A549 (cell line): ENCODE data around the gene BNIPL. TPM values are rescaled to one million over a fixed set of nuclear protein-coding genes. Genes with fewer than 3 reads are reported as not detected.

Experiments used
- ATAC-seq, 2 experiments: fragments of 200-7000 bp in 1 of 2; fragments of >200 bp in 1 of 2; cut with Nextera tagmentation in 1 of 2; cut with Tn5 transposase in 1 of 2; 3 replicates each; pipeline versions ENCODE4 v1.8.0 to v1.9.1; 2018 to 2020; ENCODE audit warnings: mild to moderate bottlenecking in 1 of 2, moderate library complexity in 1 of 2
- CTCF ChIA-PET: fragments of 300-600 bp; sonication (Branson Sonifier 250); formaldehyde crosslinking; extraction: SDS; loops from one replicate; lab custom pipeline; 2021; ENCODE audit warnings: antibody characterized with exemption, inconsistent platforms; lab: Yijun Ruan, JAX
- POLR2A ChIA-PET: fragments of 350-600 bp; formaldehyde crosslinking; extraction: SDS; loops from one replicate; lab custom pipeline; 2021; ENCODE audit warnings: antibody characterized with exemption, inconsistent platforms; lab: Yijun Ruan, JAX
- DNase-seq, 2 experiments: peaks; one replicate each; pipeline versions ENCODE4 v3.0.0 to v3.0.0-alpha.2; 2011 to 2016; ENCODE audit warnings: low read depth in 1 of 2, low spot score in 1 of 2
- FAIRE-seq: peaks from 2 replicates; lab custom pipeline; 2011; peaks lifted over from hg19 to GRCh38; lab: Jason Lieb, UNC
- H3K27ac ChIP-seq, 2 experiments: fragments of >200 bp; sonication (Bioruptor Twin); formaldehyde crosslinking; 3 replicates each; pipeline ENCODE4 v1.5.1; 2016 to 2017
- H3K4me1 ChIP-seq: fragments of >200 bp; sonication (Bioruptor Twin); formaldehyde crosslinking; 3 replicates; pipeline ENCODE4 v1.6.1; 2016
- H3K4me2 ChIP-seq: fragments of >200 bp; sonication (Bioruptor Twin); formaldehyde crosslinking; 3 replicates; pipeline ENCODE4 v1.6.1; 2016
- H3K4me3 ChIP-seq: fragments of >200 bp; sonication (Bioruptor Twin); formaldehyde crosslinking; 3 replicates; pipeline ENCODE4 v1.5.1; 2016
- H3K9me3 ChIP-seq: fragments of >200 bp; sonication (Bioruptor Twin); formaldehyde crosslinking; 3 replicates; pipeline ENCODE4 v1.6.1; 2016
- CBX2 ChIP-seq: fragments of 200-600 bp; sonication (generic); IDR thresholded peaks from 2 replicates; pipeline ENCODE4 v1.6.1; 2016; ENCODE audit warnings: low read depth, mild to moderate bottlenecking, borderline replicate concordance
- CEBPB ChIP-seq, 2 experiments: fragments of >200 bp in 1 of 2; sonication (Bioruptor Twin) in 1 of 2; formaldehyde crosslinking in 1 of 2; IDR thresholded peaks; 2 replicates each; pipeline ENCODE4 v1.6.1; 2012 to 2016
- CHD2 ChIP-seq: fragments of 150-350 bp; IDR thresholded peaks from 2 replicates; pipeline ENCODE4 v1.6.1; 2014; ENCODE audit warnings: low read length; ENCODE audit not compliant: partially characterized antibody
- CHD4 ChIP-seq: fragments of 200-600 bp; sonication (generic); IDR thresholded peaks from 2 replicates; pipeline ENCODE4 v1.6.1; 2016; ENCODE audit warnings: antibody characterized with exemption, mild to moderate bottlenecking, borderline replicate concordance
- CTCF ChIP-seq: fragments of >200 bp; sonication (Bioruptor Twin); formaldehyde crosslinking; IDR thresholded peaks from 3 replicates; pipeline ENCODE4 v1.5.1; 2016
- FOXS1 ChIP-seq: fragments of 250-450 bp; sonication (Bioruptor Pico); IDR thresholded peaks from 2 replicates; pipeline ENCODE4 v1.5.0; 2020; ENCODE audit warnings: mild to moderate bottlenecking, moderate library complexity
- GATA3 ChIP-seq: IDR thresholded peaks from 2 replicates; pipeline ENCODE4 v1.6.1; 2012; ENCODE audit warnings: borderline replicate concordance
- HOXA7 ChIP-seq: fragments of 250-450 bp; sonication (Bioruptor Pico); IDR thresholded peaks from 2 replicates; pipeline ENCODE4 v1.5.0; 2020; ENCODE audit warnings: mild to moderate bottlenecking, moderate library complexity
- HOXB5 ChIP-seq: fragments of 250-450 bp; sonication (Bioruptor Pico); IDR thresholded peaks from 2 replicates; pipeline ENCODE4 v1.5.0; 2020; ENCODE audit warnings: mild to moderate bottlenecking, moderate library complexity
- JUN ChIP-seq, 2 experiments: fragments of >200 bp; sonication (Bioruptor Twin); formaldehyde crosslinking; IDR thresholded peaks; 2 replicates in 1 of 2; 3 replicates in 1 of 2; pipeline ENCODE4 v1.6.1; 2016 to 2017
- KDM1A ChIP-seq: fragments of 200-600 bp; sonication (generic); IDR thresholded peaks from 2 replicates; pipeline ENCODE4 v1.6.1; 2016; ENCODE audit warnings: low read depth, mild to moderate bottlenecking
- KDM5A ChIP-seq: fragments of 200-600 bp; sonication (generic); IDR thresholded peaks from 2 replicates; pipeline ENCODE4 v1.6.1; 2016; ENCODE audit warnings: antibody characterized with exemption, mild to moderate bottlenecking
- MAZ ChIP-seq: fragments of 150-350 bp; IDR thresholded peaks from 2 replicates; pipeline ENCODE4 v1.6.1; 2014; ENCODE audit warnings: antibody characterized with exemption, low read depth, low read length, borderline replicate concordance
- MYC ChIP-seq: IDR thresholded peaks from 2 replicates; pipeline ENCODE4 v1.6.1; 2012; ENCODE audit warnings: mild to moderate bottlenecking, inconsistent platforms, low read length, improper control_type of control experiment, borderline replicate concordance
- NPAS2 ChIP-seq: fragments of 250-450 bp; sonication (Bioruptor Pico); IDR thresholded peaks from 2 replicates; pipeline ENCODE4 v1.8.0; 2022; ENCODE audit warnings: mild to moderate bottlenecking, moderate library complexity, borderline replicate concordance
- NR3C1 ChIP-seq: fragments of >200 bp; sonication (Bioruptor Twin); formaldehyde crosslinking; IDR thresholded peaks from 3 replicates; pipeline ENCODE4 v1.6.1; 2017
- PBX3 ChIP-seq: IDR thresholded peaks from 2 replicates; pipeline ENCODE4 v1.6.1; 2012
- POLR2A ChIP-seq: IDR thresholded peaks from 2 replicates; pipeline ENCODE4 v1.6.1; 2012; ENCODE audit warnings: mild to moderate bottlenecking, low read length
- RAD21 ChIP-seq, 2 experiments: fragments of >200 bp in 1 of 2; sonication (Bioruptor Twin) in 1 of 2; formaldehyde crosslinking in 1 of 2; IDR thresholded peaks in 1 of 2; conservative IDR thresholded peaks in 1 of 2; 2 replicates in 1 of 2; 3 replicates in 1 of 2; pipeline ENCODE4 v1.6.1; 2012 to 2018; ENCODE audit warnings: inconsistent platforms in 1 of 2
- RCOR1 ChIP-seq: fragments of 150-350 bp; IDR thresholded peaks from 2 replicates; pipeline ENCODE4 v1.6.1; 2014; ENCODE audit warnings: antibody characterized with exemption, low read length, low read depth
- SMC3 ChIP-seq: fragments of >200 bp; sonication (Bioruptor Twin); formaldehyde crosslinking; IDR thresholded peaks from 3 replicates; pipeline ENCODE4 v1.6.1; 2018; ENCODE audit warnings: inconsistent platforms
- SREBF2 ChIP-seq: fragments of 450-650 bp; IDR thresholded peaks from 2 replicates; pipeline ENCODE4 v1.6.1; 2014; ENCODE audit warnings: mild to moderate bottlenecking, moderate library complexity
- TFCP2L1 ChIP-seq: fragments of 250-450 bp; sonication (Bioruptor Pico); IDR thresholded peaks from 2 replicates; pipeline ENCODE4 v1.5.0; 2021; ENCODE audit warnings: mild to moderate bottlenecking
- ZC3H11A ChIP-seq: fragments of 450-650 bp; IDR thresholded peaks from 2 replicates; pipeline ENCODE4 v1.6.1; 2014; ENCODE audit warnings: antibody characterized with exemption, mild to moderate bottlenecking
- ZSCAN20 ChIP-seq: fragments of 250-450 bp; sonication (Bioruptor Pico); IDR thresholded peaks from 2 replicates; pipeline ENCODE4 v1.8.0; 2022; ENCODE audit warnings: mild to moderate bottlenecking, moderate library complexity
- WGBS: methylation state at CpG from one replicate; pipeline ENCODE4 v1.1.6; 2017; ENCODE audit errors: missing lambda C conversion rate; 5-methylcytosine and 5-hydroxymethylcytosine counted together
- polyA plus RNA-seq, 4 experiments: library from polyadenylated mRNA; depleted of rRNA in 3 of 4; stranded (reverse); fragments of >200 nt; fragmentation: RNase III in 1 of 4; extraction: RNeasy Plus Mini Kit Qiagen cat#74134 plus additional on column Dnase treatment in 1 of 4; gene quantifications; 2 replicates in 3 of 4; 3 replicates in 1 of 4; pipeline ENCODE4 v1.2.3, GENCODE V29; 2011 to 2017
- TF ChIP-seq, protein P1 (sequence below): fragments of 150-350 bp; IDR thresholded peaks from 2 replicates; pipeline ENCODE4 v1.6.1; 2014; ENCODE audit warnings: low read depth, mild to moderate bottlenecking, low read length

The BNIPL gene
- polyA plus RNA-seq, 2 of the 4 experiments (the other 2 are of a cell fraction) = 0.22 to 0.30 TPM

DNA sequence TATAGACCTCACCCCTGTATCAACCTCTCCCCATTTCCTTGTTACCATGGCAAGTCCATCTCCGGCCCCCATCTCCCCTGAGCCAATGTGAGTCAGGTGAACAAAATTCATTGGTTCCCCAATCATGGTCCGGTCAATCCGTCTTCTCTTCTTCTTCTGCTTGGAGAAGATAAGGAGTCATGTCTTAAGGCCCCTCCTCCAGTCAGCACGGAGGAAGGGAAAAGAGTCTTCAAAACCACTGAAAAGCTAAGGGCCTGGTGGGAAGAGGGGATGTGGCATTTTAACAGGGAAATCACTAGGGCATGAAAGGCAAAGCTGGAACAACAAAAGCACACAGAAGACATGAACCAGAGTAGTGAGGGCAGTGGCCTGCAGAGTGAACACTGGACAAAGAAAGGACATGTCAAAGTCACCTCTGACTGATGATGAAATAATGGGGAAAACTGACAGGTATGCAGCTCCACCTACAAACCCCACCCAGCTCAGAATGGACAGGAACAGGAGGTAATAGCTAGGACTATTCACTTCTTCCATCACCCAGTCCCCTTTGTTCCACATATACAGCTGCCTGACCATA is 18.7 kb downstream of the BNIPL start:
- no peak overlapping the region for H3K4me2 ChIP-seq
- CTCF ChIA-PET = interaction anchor here (1.2 to 2.3 kb wide), 5 partner anchors 8 to 54 kb away, joined by 3 to 7 read pairs (median 3); partner anchors contain the start of genes C1orf56 and GABPB2

DNA sequence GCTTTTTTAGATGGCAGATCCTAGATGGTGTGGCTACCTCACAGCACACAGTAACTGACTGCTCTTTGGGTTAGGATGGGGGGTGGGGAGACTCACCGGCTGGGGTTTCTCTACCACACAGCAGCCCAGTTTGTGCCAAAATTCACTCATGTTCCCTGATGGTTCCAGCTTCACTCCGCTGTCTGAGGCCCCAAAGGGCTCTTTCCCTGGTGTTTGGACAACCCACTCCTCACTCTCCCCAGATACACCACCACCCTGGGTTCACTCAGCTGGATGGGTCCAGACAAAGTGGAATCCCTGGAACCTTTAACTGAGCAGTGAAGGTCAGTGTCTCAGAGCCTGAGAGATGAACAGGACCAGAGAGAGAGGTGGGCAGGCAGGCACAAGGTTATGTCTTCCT is 19.2 kb downstream of the BNIPL start:
- Histone ChIP-seq H3K4me2 (no peak overlapping the region), H3K27ac (peak overlapping the region in 1 of 2 experiments; percentile 18; a peak in 1 of 6 replicates), H3K9me3 (no peaks in the 10 kb centered on the region), H3K4me1 (peaks cover 29% of the 10 kb centered on the region), H3K4me3 (no peak overlapping the region)
- ChIA-PET CTCF (interaction anchor here (1.2 to 2.3 kb wide), 5 partner anchors 8 to 54 kb away, joined by 3 to 7 read pairs (median 3); partner anchors contain the start of genes C1orf56 and GABPB2), POLR2A (no interaction called here)
- FAIRE-seq (no peak), DNase-seq (no peak), ATAC-seq (no peak)
- 94% methylated on average over 1 of the region's 2 CpGs for WGBS
- TF ChIP-seq POLR2A (no peak), CTCF (no peak), PBX3 (no peak), CHD2 (no peak), FOXS1 (CRISPR knock-in tag) (no peak), CBX2 (no peak), KDM5A (no peak), ZC3H11A (no peak), KDM1A (no peak), RAD21 (conservative IDR thresholded peaks at IDR 0.05 in 1 of 2, IDR thresholded peaks at IDR 0.05 in 1 of 2) (no peak), SMC3 (no peak)

More for the DNA sequence above, 18.7 kb downstream of the BNIPL start:
- H3K27ac ChIP-seq = no peak overlapping the region
- peaks cover 31% of the 10 kb centered on the region for H3K4me1 ChIP-seq
- ATAC-seq = no peak
- no peak for FAIRE-seq
- TF ChIP-seq, protein P1, sequence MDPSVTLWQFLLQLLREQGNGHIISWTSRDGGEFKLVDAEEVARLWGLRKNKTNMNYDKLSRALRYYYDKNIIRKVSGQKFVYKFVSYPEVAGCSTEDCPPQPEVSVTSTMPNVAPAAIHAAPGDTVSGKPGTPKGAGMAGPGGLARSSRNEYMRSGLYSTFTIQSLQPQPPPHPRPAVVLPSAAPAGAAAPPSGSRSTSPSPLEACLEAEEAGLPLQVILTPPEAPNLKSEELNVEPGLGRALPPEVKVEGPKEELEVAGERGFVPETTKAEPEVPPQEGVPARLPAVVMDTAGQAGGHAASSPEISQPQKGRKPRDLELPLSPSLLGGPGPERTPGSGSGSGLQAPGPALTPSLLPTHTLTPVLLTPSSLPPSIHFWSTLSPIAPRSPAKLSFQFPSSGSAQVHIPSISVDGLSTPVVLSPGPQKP = no peak
- no peak for TF ChIP-seq MYC
- TF ChIP-seq PBX3 = no peak
- TF ChIP-seq KDM5A = no peak
- no peak for TF ChIP-seq CBX2
- TF ChIP-seq, all 56 proteins: peak for 0
- DNase-seq = no peak
- POLR2A ChIA-PET = no interaction called here
- WGBS = 95% methylated on average over 4 of the region's 4 CpGs
- Histone ChIP-seq H3K9me3 (no peaks in the 10 kb centered on the region), H3K4me3 (no peak overlapping the region)

- Histone ChIP-seq H3K4me2 (peak overlapping the region; percentile 98), H3K4me3 (no peak overlapping the region), H3K9me3 (no peaks in the 10 kb centered on the region), H3K27ac (peak overlapping the region in 1 of 2 experiments; percentile 21; a peak in 1 of 6 replicates)
- CTCF ChIA-PET = interaction anchor here (1.2 to 7.8 kb wide), 3 partner anchors 9 to 18 kb away, joined by 3 to 86 read pairs (median 7); partner anchors contain the start of genes C1orf56 and GABPB2
- ATAC-seq (no peak), DNase-seq (no peak)
- POLR2A ChIA-PET = no interaction called here
- WGBS = 48% methylated on average over 2 of the region's 2 CpGs
- TF ChIP-seq KDM5A (no peak), ZSCAN20 (no peak), GATA3 (no peak), CEBPB (IDR thresholded peaks at IDR 0.05) (no peak), NPAS2 (CRISPR knock-in tag) (no peak), SREBF2 (no peak), CHD4 (no peak), MAZ (no peak), HOXA7 (CRISPR knock-in tag) (no peak), NR3C1 (no peak), RCOR1 (no peak), TFCP2L1 (CRISPR knock-in tag) (no peak), JUN (IDR thresholded peaks at IDR 0.05) (no peak), HOXB5 (CRISPR knock-in tag) (no peak)
- TF ChIP-seq, all 56 proteins: peak for 0
- H3K4me1 ChIP-seq = peaks cover 29% of the 10 kb centered on the region
- FAIRE-seq = no peak
Measured at GRCh38 chr1:151056149-151056548, 19.8 kb downstream of the BNIPL start.
